ENCODE data around the gene ADIPOQ.

ADIPOQ gene

GRCh38 chr3:186875708-186876107, 33.2 kb downstream of the ADIPOQ start:
- Histone ChIP-seq H4K20me1 (ENCODE audit: insufficient read depth, low read length) (no peaks in the 10 kb centered on the region), H3F3A (ENCODE audit: insufficient read depth, low read length) (no peaks in the 10 kb centered on the region), H3K27ac (ENCODE audit: low read depth, low read length, poor library complexity, severe bottlenecking) (no peak overlapping the region), H3K9me2 (ENCODE audit: low read depth, low read length) (no peaks in the 10 kb centered on the region), H3K4me3 (ENCODE audit: low read depth, low read length, poor library complexity, severe bottlenecking) (no peak overlapping the region), H3K9me3 (ENCODE audit: low read length) (peaks cover 9% of the 10 kb centered on the region), H3K27me3 (ENCODE audit: insufficient read depth, low read length) (no peaks in the 10 kb centered on the region; the same call in 1 of the 2 replicates), H3K9ac (ENCODE audit: low read length) (no peak overlapping the region), H3K4me2 (ENCODE audit: low read length) (no peak overlapping the region), H2AFZ (ENCODE audit: low read length) (no peak overlapping the region), H3K79me2 (ENCODE audit: insufficient read depth, low read length) (no peaks in the 10 kb centered on the region), H3K4me1 (ENCODE audit: insufficient read depth, low read length, severe bottlenecking) (no peaks in the 10 kb centered on the region), H3K36me3 (ENCODE audit: insufficient read depth, low read length) (no peaks in the 10 kb centered on the region)
- no peak for TF ChIP-seq CTCF (IDR thresholded peaks at IDR 0.05; ENCODE audit: low read length)

- Histone ChIP-seq H4K20me1 (ENCODE audit: insufficient read depth, low read length) (no peaks in the 10 kb centered on the region), H3F3A (ENCODE audit: insufficient read depth, low read length) (no peaks in the 10 kb centered on the region), H3K4me2 (ENCODE audit: low read length) (no peak overlapping the region), H3K4me1 (ENCODE audit: insufficient read depth, low read length, severe bottlenecking) (no peaks in the 10 kb centered on the region), H3K4me3 (ENCODE audit: low read depth, low read length, poor library complexity, severe bottlenecking) (no peak overlapping the region), H3K79me2 (ENCODE audit: insufficient read depth, low read length) (no peaks in the 10 kb centered on the region), H3K27ac (ENCODE audit: low read depth, low read length, poor library complexity, severe bottlenecking) (no peak overlapping the region), H3K36me3 (ENCODE audit: insufficient read depth, low read length) (no peaks in the 10 kb centered on the region), H3K27me3 (ENCODE audit: insufficient read depth, low read length) (no peaks in the 10 kb centered on the region), H3K9me2 (ENCODE audit: low read depth, low read length) (no peaks in the 10 kb centered on the region), H2AFZ (ENCODE audit: low read length) (no peak overlapping the region), H3K9ac (ENCODE audit: low read length) (no peak overlapping the region), H3K9me3 (ENCODE audit: low read length) (peaks cover 9% of the 10 kb centered on the region)
- TF ChIP-seq CTCF (IDR thresholded peaks at IDR 0.05; ENCODE audit: low read length) (no peak), EZH2 (IDR thresholded peaks at IDR 0.05; ENCODE audit: borderline replicate concordance, low read length) (no peak)
Observed at GRCh38 chr3:186879781-186880180, 37.3 kb downstream of the ADIPOQ start.

- H3K9ac ChIP-seq (ENCODE audit: low read length): no peak overlapping the region
- TF ChIP-seq EZH2 (IDR thresholded peaks at IDR 0.05; ENCODE audit: borderline replicate concordance, low read length): no peak
- no peak for TF ChIP-seq CTCF (IDR thresholded peaks at IDR 0.05; ENCODE audit: low read length)
- H3K36me3 ChIP-seq (ENCODE audit: insufficient read depth, low read length): no peaks in the 10 kb centered on the region
- no peaks in the 10 kb centered on the region for H4K20me1 ChIP-seq (ENCODE audit: insufficient read depth, low read length)
- no peaks in the 10 kb centered on the region for H3F3A ChIP-seq (ENCODE audit: insufficient read depth, low read length)
- H3K27ac ChIP-seq (ENCODE audit: low read depth, low read length, poor library complexity, severe bottlenecking): no peak overlapping the region
- no peaks in the 10 kb centered on the region for H3K9me2 ChIP-seq (ENCODE audit: low read depth, low read length)
- no peaks in the 10 kb centered on the region for H3K27me3 ChIP-seq (ENCODE audit: insufficient read depth, low read length)
- peaks cover 9% of the 10 kb centered on the region for H3K9me3 ChIP-seq (ENCODE audit: low read length)
- no peak overlapping the region for H3K4me3 ChIP-seq (ENCODE audit: low read depth, low read length, poor library complexity, severe bottlenecking)
- H3K4me1 ChIP-seq (ENCODE audit: insufficient read depth, low read length, severe bottlenecking): no peaks in the 10 kb centered on the region
- H2AFZ ChIP-seq (ENCODE audit: low read length): no peak overlapping the region
- no peak overlapping the region for H3K4me2 ChIP-seq (ENCODE audit: low read length)
- no peaks in the 10 kb centered on the region for H3K79me2 ChIP-seq (ENCODE audit: insufficient read depth, low read length)
Observed at GRCh38 chr3:186880406-186880805, 37.9 kb downstream of the ADIPOQ start.

All from OCI-LY1 (cell line).